Prostate gland (tissue), 2 donors: Measurements from ENCODE around the gene SPG7.

Source experiments
- POLR2AphosphoS5 ChIP-seq: sonication (generic); formaldehyde crosslinking; IDR thresholded peaks from one replicate; pipeline ENCODE4 v1.6.1; 2017; ENCODE audit warnings: antibody characterized with exemption
- TF ChIP-seq, protein P1 (sequence below), 4 experiments: fragments of 200-600 bp in 2 of 4; fragments of 450-650 bp in 2 of 4; sonication (generic) in 2 of 4; IDR thresholded peaks; 1 replicate in 3 of 4; 2 replicates in 1 of 4; pipeline ENCODE4 v1.5.1; 2016 to 2019; ENCODE audit warnings: antibody characterized with exemption in 4 of 4, mild to moderate bottlenecking in 2 of 4, moderate library complexity in 2 of 4

DNA sequence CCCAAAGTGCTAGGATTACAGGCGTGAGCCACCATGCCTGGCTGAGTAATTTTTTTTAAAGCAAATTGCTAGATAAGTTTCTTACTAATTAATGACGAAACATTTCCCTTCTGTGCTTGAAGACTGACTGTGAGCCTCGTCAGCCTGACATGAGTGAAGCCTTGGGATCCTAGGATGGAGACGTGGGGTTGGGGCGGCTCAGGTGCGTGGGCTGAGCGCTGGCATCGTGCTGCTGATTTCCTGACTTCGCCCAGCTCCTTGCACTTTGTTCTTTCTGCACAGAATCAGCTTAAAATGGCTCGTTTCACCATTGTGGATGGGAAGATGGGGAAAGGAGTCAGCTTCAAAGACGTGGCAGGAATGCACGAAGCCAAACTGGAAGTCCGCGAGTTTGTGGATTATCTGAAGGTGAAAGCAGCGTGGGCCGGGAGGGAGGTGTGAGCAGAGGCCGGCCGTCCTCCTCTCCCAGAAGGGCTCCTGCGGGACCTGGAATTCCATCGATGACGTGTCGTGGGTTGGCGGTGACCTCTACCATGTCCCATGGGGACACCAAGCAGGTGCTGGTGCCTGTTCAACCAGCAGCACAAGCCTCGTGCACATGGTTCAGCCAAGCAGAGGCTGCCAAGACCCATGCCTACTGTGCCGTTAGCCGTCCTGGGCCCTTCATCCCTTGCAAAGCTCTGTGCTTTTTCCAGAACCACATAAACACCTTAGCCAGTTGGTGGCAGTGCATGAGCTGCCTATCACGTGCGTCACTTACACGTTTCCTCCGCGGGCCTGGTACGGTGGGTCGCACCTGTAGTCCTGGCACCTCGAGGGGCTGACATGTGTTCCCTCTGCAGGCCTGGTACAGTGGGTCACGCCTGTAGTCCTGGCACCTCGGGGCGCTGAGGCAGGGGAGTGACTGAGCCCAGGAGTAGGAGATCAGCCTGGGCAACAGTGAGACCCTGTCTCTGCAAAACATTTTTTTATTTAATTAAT, 22.5 kb downstream of the SPG7 start:
- TF ChIP-seq, protein P1, sequence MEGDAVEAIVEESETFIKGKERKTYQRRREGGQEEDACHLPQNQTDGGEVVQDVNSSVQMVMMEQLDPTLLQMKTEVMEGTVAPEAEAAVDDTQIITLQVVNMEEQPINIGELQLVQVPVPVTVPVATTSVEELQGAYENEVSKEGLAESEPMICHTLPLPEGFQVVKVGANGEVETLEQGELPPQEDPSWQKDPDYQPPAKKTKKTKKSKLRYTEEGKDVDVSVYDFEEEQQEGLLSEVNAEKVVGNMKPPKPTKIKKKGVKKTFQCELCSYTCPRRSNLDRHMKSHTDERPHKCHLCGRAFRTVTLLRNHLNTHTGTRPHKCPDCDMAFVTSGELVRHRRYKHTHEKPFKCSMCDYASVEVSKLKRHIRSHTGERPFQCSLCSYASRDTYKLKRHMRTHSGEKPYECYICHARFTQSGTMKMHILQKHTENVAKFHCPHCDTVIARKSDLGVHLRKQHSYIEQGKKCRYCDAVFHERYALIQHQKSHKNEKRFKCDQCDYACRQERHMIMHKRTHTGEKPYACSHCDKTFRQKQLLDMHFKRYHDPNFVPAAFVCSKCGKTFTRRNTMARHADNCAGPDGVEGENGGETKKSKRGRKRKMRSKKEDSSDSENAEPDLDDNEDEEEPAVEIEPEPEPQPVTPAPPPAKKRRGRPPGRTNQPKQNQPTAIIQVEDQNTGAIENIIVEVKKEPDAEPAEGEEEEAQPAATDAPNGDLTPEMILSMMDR (IDR thresholded peaks at IDR 0.05) = no peak
- TF ChIP-seq POLR2AphosphoS5 = no peak
